ENCODE data around the gene TPSD1.

- no peak for TF ChIP-seq CTCF (optimal IDR thresholded peaks at IDR 0.05 in 1 of 3, IDR thresholded peaks at IDR 0.05 in 1 of 3, conservative IDR thresholded peaks at IDR 0.05 in 1 of 3; ENCODE audit: extremely low read depth in 1 of 3, insufficient read depth in 2 of 3, low read length in 3 of 3)
- no peak for TF ChIP-seq EZH2 (IDR thresholded peaks at IDR 0.05; ENCODE audit: low read length)
Observed at GRCh38 chr16:1256874-1257322, 1.0 kb downstream of the TPSD1 start.
